HG03378 (cell line): ENCODE measurements around the gene OLA1.

ENCODE experiments used
- ATAC-seq: cut with Tn5 transposase; IDR thresholded peaks from one replicate; pipeline ENCODE4 v1.9.1; 2021; ENCODE audit warnings: mild to moderate bottlenecking, moderate library complexity; ENCODE audit not compliant: unreplicated experiment

OLA1 gene

GRCh38 chr2:174038462-174038861 lies 209.9 kb downstream of the OLA1 start:
- no peak for ATAC-seq

DNA sequence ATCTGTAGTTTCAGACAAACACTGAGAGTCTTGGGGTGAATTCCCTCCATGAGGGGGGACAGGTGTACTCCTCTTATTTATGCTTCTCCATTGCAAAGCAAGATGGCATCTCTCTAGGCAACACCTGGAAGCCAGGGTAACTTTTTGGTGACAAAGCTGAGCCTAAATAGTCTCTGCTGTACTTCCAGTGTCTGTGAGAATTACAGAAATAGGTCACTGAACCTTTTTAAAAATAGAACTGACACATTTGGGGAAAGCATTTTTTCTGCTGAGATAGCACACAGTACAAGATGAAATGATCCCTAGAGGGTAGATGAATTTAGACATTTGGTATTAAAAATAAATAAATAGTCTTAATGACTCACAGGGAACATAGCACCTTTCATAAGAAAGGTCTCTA lies 211.5 kb downstream of the OLA1 start:
- ATAC-seq = no peak

DNA sequence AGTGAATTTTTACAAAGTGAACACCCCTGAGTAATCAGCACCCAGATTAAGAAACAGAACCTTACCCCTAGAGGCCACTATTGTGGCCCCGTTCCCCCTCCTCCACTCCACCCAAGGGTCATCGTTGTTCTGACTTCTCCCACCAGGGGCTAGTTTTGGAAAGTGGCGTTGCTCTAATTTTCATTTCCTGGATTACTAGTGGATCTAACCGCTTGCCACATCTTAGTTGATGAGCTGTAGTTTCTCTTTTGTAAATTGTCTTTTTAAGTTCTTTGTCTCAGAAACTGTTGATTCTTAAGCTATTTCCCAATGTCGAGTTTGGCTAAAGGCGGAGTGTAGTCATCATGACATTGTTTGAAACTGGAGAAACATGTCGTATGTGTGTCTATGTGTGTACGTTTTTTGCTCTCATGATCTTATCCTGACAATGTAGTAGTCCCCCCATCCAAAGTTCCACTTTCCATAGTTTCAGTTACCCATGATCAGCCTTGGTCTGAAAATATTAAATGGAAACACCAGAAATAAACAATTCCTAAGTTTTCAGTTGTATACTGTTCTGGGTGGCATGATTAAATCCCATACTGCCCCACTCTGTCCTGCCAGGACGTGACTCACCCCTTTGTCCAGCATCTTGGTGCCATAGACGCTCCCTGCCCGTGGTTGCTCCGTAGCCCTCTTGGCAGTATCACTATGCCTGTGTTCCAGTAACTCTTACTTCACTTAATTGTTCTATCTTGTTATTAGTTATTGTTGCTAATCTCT lies 212.2 kb downstream of the OLA1 start:
- no peak for ATAC-seq

GRCh38 chr2:174035117-174035635 lies 213.2 kb downstream of the OLA1 start:
- no peak for ATAC-seq

DNA sequence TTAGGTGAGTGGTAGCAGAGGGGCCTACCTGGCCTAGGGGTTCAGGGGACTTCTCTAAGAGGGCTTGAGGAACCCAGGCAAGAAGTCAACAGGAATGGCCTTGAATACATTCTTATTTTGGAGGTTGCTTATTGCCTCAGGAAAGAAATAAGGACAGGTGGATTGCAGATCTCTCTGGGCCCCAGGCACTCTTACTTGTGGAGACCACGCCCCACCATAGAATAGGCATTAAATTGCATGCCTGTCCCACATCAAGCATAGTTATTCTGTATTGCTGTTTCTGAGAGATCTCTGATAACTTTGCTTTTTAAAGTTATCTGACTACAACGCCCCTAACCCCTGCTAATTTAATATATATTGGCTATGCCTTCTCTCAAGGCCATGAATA lies 215.2 kb downstream of the OLA1 start:
- ATAC-seq = no peak

DNA sequence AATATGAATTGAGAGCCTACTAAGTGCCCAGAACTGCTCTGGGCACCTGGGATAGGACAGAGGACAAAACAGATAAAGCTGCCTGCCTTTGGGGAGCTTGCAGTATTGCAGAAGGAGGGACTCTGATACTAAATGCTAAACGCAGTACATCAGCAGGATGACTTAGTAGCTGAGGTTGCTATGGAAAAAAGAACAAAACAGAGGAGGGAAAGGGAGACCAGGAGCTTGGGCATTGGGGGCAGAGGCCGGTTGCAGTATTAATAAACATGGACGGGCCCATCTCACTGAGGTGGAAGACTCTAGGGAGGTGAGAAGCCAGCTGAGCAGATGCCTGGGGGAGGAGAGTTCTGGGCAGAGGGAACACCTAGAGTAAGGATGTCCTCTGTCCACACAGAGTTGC lies 217.1 kb downstream of the OLA1 start:
- ATAC-seq = no peak

GRCh38 chr2:174028935-174029334 lies 219.4 kb downstream of the OLA1 start:
- no peak for ATAC-seq

- no peak for ATAC-seq
Observed at GRCh38 chr2:174027956-174028355, 220.4 kb downstream of the OLA1 start.

GRCh38 chr2:174026122-174026845 lies 222.0 kb downstream of the OLA1 start:
- ATAC-seq = no peak

DNA sequence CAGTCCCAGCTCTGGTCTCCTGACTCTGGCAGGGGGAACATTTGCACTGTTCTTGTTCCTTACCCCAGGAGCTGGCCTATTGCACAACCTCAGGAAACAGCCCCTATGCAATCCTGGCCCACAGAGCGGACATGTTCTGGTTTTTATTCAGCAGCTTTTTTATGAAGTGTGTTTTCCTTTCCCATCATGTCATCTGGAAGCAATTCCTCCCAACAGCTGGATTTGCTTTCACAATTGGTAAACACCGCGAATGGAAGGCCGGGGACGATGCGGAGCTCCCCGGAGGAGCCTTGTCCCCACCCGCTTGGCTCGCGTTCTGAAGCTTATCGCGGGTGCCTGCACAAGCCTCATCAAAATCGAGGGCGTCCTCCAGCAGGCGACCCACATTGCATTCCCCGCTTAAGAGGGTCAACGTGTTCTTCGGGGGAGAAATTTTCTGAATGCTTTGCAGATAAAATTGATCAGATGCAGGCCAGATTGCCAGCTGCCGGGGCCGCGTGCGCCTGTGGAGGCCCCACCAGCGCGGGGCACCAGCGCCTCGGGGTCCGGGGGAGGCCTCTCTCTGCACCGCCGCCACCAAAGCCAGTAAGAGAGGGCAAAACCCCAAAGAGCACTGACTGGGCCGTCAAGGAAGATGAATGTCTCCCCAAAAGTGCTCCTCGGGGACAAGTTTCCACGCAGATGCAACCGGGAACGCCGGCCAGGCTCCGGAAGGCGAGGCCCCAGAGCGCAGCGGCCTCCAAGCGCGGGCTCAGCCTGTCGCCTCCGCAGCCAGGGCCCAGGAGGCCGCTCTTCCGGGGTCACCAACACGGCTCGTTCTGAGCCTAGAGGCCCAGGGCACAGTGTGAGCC lies 222.8 kb downstream of the OLA1 start:
- ATAC-seq = no peak

- ATAC-seq = no peak
Observed at GRCh38 chr2:174024524-174025270, 223.6 kb downstream of the OLA1 start.

DNA sequence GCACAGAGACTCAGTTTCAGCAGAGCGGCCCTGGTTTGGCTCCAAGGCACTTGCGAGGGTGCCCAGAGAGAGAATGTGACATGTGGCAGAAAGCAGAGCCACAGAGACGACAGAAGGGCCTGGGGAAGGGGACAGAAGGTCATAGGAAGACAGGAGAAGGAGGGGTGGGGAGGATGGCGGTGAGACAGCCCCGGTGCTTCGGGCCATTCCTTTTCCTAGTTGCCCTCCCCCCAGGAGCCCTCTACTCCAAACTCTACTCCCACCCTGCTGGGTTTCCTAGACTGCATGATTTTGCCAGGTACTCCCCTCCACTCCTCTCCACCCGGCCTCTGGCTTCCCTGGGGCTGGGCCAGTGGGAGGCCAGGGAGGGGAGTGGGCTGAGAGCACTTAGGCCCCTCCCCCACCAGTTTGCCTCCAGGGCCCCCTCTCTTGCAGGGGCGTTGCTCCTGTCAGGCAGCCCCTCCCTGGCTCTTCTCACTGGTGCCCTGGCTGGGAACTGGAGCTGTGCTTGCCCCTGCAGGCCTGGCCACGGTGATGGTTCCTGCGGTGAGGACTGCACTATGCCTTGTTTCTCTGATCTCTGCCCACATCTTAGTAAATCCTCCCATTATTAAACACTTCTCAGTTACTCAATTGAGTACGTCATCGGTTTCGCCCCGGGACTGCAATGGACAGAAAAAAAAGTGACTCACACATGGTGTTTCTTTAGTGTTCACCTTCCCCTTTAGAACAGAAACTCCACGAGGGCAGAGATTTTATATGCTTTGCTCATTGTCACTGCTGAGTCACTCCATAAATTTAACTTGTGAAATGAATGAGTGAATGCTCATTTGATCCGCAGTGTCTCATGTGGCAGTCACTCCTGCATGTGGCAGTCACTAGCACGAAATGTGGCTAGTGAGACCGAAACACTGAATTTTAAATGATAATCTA lies 224.5 kb downstream of the OLA1 start:
- no peak for ATAC-seq
